Liver (tissue), 9 donors: ENCODE data around the gene CLK4. TPM values are rescaled to one million over a fixed set of nuclear protein-coding genes. Genes with fewer than 3 reads are reported as not detected.

Source experiments
- DNase-seq: peaks from one replicate; pipeline ENCODE4 v3.0.0-alpha.2; 2017; ENCODE audit warnings: low spot score
- H3K27ac ChIP-seq, 2 donors: one replicate each; pipeline ENCODE4 v1.7.0; 2013; ENCODE audit warnings: inconsistent platforms in 2 of 2, low read length in 2 of 2, control low read depth in 1 of 2, low read depth in 1 of 2, mild to moderate bottlenecking in 1 of 2
- H3K27me3 ChIP-seq, 4 donors: one replicate each; pipeline versions ENCODE4 v1.6.1 to v1.7.0; 2013; ENCODE audit warnings: low read length in 3 of 4, inconsistent platforms in 1 of 4, mild to moderate bottlenecking in 1 of 4, moderate library complexity in 1 of 4; ENCODE audit not compliant: control insufficient read depth in 4 of 4, insufficient read depth in 4 of 4
- H3K36me3 ChIP-seq, 4 donors: one replicate each; pipeline versions ENCODE4 v1.6.1 to v1.7.0; 2013; ENCODE audit warnings: low read length in 3 of 4, mild to moderate bottlenecking in 3 of 4, low read depth in 1 of 4, moderate library complexity in 1 of 4; ENCODE audit not compliant: control insufficient read depth in 4 of 4, insufficient read depth in 3 of 4
- H3K4me1 ChIP-seq, 4 donors: one replicate each; pipeline versions ENCODE4 v1.6.1 to v1.7.0; 2013; ENCODE audit warnings: low read length in 3 of 4, mild to moderate bottlenecking in 3 of 4, moderate library complexity in 1 of 4; ENCODE audit not compliant: control insufficient read depth in 4 of 4, insufficient read depth in 4 of 4
- H3K4me3 ChIP-seq, 3 donors: one replicate each; pipeline versions ENCODE4 v1.6.1 to v1.7.0; 2013; ENCODE audit warnings: low read length in 3 of 3, control low read depth in 1 of 3, low read depth in 1 of 3, mild to moderate bottlenecking in 1 of 3
- H3K9ac ChIP-seq, 2 donors: one replicate each; pipeline ENCODE4 v1.7.0; 2013; ENCODE audit warnings: low read length in 2 of 2, mild to moderate bottlenecking in 2 of 2, moderate library complexity in 2 of 2, control low read depth in 1 of 2, low read depth in 1 of 2
- H3K9me3 ChIP-seq, 4 donors: one replicate each; pipeline versions ENCODE4 v1.6.1 to v1.7.0; 2013; ENCODE audit warnings: low read length in 3 of 4; ENCODE audit not compliant: control insufficient read depth in 4 of 4
- EGR1 ChIP-seq, 2 donors: IDR thresholded peaks; 2 replicates each; pipeline ENCODE4 v1.6.1; 2016 to 2018; ENCODE audit warnings: antibody characterized with exemption in 2 of 2, low read depth in 2 of 2
- HNF4A ChIP-seq, 2 donors: conservative IDR thresholded peaks; 2 replicates each; pipeline ENCODE4 v1.6.1; 2016; ENCODE audit warnings: antibody characterized with exemption in 2 of 2, mild to moderate bottlenecking in 2 of 2
- HNF4G ChIP-seq: IDR thresholded peaks from 2 replicates; pipeline ENCODE4 v1.6.1; 2016; ENCODE audit warnings: antibody characterized with exemption
- NR2F2 ChIP-seq: IDR thresholded peaks from 2 replicates; pipeline ENCODE4 v1.6.1; 2016; ENCODE audit warnings: antibody characterized with exemption
- SP1 ChIP-seq: IDR thresholded peaks from 2 replicates; pipeline ENCODE4 v1.6.1; 2018; ENCODE audit warnings: antibody characterized with exemption, mild to moderate bottlenecking
- YY1 ChIP-seq: IDR thresholded peaks from 2 replicates; pipeline ENCODE4 v1.6.1; 2016; ENCODE audit warnings: antibody characterized with exemption, mild to moderate bottlenecking
- WGBS: extraction: QIAGEN DNeasy Blood & Tissue Kit; methylation state at CpG from one replicate; pipeline ENCODE4 v1.1.7; 2013; 5-methylcytosine and 5-hydroxymethylcytosine counted together
- polyA plus RNA-seq, 2 donors: library from polyadenylated mRNA; stranded (reverse) in 1 of 2; unstranded in 1 of 2; fragments of 200-250 nt in 1 of 2; fragments of >200 nt in 1 of 2; fragmentation: Nextera tagmentation in 1 of 2; extraction: Ambion mirVana in 1 of 2; gene quantifications; one replicate each; pipeline versions ENCODE4 v1.2.1 to v1.2.3, GENCODE V29; 2013 to 2015
- total RNA-seq, 2 donors: library from RNA; depleted of rRNA; stranded (reverse); fragments of >200 nt; gene quantifications; one replicate each; pipeline ENCODE4 v1.2.3, GENCODE V29; 2014
- TF ChIP-seq, protein P1 (sequence below): fragments of 150-350 bp; IDR thresholded peaks from 2 replicates; pipeline ENCODE4 v1.5.1; 2017; ENCODE audit warnings: improper control_type of control experiment, low read depth, low read length; ENCODE audit not compliant: missing input control
- TF ChIP-seq, protein P2 (sequence below): IDR thresholded peaks from 2 replicates; pipeline ENCODE4 v1.6.1; 2016; ENCODE audit warnings: antibody characterized with exemption, mild to moderate bottlenecking
- TF ChIP-seq, protein P3 (sequence below): IDR thresholded peaks from 2 replicates; pipeline ENCODE4 v1.6.1; 2016; ENCODE audit warnings: antibody characterized with exemption
- TF ChIP-seq, protein P4 (sequence below): IDR thresholded peaks from 2 replicates; pipeline ENCODE4 v1.6.1; 2016; ENCODE audit warnings: antibody characterized with exemption
- donor health status: healthy.
- donor health status: healthy.
- donor health status: healthy.
- donor health status: healthy.
- donor health status: healthy.

CLK4 gene
- total and polyA plus RNA-seq, 4 donors, result 5.0 to 28.2 (median 21.9) TPM

DNA sequence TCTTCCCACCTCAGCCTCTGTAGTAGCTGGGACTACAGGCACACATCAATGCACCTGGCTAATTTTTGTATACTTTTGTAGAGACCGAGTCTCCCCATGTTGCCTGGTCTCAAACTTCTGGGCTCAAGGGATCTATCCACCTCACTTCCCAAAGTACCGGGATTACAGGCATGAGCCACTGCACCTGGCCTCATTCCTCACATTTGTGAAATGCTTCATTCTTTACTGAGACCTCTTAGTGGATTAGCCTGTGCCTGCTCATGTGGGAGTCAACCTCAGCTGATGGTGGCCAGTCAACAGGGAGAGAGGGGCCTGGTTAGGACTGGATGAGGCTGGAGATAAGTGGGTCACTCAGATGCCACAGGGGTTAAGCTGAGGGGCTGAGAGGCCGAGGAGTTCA lies 37.3 kb upstream of the CLK4 start:
- Histone ChIP-seq H3K4me3 (no peak overlapping the region), H3K9ac (no peak overlapping the region), H3K36me3 (no peaks in the 10 kb centered on the region), H3K9me3 (peaks cover 0 to 16% (median 9%) of the 10 kb centered on the region in 4 donors), H3K27ac (no peak overlapping the region), H3K4me1 (no peaks in the 10 kb centered on the region), H3K27me3 (no peaks in the 10 kb centered on the region)
- TF ChIP-seq, protein P1, sequence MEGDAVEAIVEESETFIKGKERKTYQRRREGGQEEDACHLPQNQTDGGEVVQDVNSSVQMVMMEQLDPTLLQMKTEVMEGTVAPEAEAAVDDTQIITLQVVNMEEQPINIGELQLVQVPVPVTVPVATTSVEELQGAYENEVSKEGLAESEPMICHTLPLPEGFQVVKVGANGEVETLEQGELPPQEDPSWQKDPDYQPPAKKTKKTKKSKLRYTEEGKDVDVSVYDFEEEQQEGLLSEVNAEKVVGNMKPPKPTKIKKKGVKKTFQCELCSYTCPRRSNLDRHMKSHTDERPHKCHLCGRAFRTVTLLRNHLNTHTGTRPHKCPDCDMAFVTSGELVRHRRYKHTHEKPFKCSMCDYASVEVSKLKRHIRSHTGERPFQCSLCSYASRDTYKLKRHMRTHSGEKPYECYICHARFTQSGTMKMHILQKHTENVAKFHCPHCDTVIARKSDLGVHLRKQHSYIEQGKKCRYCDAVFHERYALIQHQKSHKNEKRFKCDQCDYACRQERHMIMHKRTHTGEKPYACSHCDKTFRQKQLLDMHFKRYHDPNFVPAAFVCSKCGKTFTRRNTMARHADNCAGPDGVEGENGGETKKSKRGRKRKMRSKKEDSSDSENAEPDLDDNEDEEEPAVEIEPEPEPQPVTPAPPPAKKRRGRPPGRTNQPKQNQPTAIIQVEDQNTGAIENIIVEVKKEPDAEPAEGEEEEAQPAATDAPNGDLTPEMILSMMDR, result no peak
- TF ChIP-seq YY1 (no peak), SP1 (no peak), HNF4G (no peak), NR2F2 (no peak), EGR1 (IDR thresholded peaks at IDR 0.05; ENCODE audit: low read depth in 2 of 2) (no peak)
- TF ChIP-seq, protein P2, sequence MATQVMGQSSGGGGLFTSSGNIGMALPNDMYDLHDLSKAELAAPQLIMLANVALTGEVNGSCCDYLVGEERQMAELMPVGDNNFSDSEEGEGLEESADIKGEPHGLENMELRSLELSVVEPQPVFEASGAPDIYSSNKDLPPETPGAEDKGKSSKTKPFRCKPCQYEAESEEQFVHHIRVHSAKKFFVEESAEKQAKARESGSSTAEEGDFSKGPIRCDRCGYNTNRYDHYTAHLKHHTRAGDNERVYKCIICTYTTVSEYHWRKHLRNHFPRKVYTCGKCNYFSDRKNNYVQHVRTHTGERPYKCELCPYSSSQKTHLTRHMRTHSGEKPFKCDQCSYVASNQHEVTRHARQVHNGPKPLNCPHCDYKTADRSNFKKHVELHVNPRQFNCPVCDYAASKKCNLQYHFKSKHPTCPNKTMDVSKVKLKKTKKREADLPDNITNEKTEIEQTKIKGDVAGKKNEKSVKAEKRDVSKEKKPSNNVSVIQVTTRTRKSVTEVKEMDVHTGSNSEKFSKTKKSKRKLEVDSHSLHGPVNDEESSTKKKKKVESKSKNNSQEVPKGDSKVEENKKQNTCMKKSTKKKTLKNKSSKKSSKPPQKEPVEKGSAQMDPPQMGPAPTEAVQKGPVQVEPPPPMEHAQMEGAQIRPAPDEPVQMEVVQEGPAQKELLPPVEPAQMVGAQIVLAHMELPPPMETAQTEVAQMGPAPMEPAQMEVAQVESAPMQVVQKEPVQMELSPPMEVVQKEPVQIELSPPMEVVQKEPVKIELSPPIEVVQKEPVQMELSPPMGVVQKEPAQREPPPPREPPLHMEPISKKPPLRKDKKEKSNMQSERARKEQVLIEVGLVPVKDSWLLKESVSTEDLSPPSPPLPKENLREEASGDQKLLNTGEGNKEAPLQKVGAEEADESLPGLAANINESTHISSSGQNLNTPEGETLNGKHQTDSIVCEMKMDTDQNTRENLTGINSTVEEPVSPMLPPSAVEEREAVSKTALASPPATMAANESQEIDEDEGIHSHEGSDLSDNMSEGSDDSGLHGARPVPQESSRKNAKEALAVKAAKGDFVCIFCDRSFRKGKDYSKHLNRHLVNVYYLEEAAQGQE, result no peak
- WGBS, result 71% methylated on average over 3 of the region's 3 CpGs
- DNase-seq, result no peak

DNA sequence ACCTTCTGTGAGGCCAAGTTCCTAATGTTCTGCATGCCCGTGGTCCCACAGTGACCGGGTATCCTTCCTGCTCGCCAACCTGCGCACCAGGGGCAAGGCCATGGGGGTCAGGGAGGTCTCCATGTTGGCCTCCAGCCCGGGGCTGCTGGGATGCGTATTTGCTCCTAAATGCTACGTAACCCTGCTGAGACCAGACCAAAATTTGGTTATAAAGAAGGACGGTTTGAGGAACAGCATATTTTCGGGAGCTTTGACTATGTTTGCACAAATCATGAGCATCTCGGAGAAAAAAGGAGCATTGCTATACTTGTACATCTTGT lies 35.7 kb upstream of the CLK4 start:
- Histone ChIP-seq H3K9ac (no peak overlapping the region), H3K4me3 (no peak overlapping the region), H3K27ac (no peak overlapping the region), H3K27me3 (no peaks in the 10 kb centered on the region), H3K9me3 (peaks cover 0 to 10% (median 6%) of the 10 kb centered on the region in 4 donors), H3K4me1 (no peaks in the 10 kb centered on the region), H3K36me3 (no peaks in the 10 kb centered on the region)
- 82% methylated on average over 10 of the region's 10 CpGs for WGBS
- DNase-seq, result no peak
- TF ChIP-seq HNF4A (conservative IDR thresholded peaks at IDR 0.05), result no peak
- TF ChIP-seq, protein P1, result no peak
- TF ChIP-seq, protein P3, sequence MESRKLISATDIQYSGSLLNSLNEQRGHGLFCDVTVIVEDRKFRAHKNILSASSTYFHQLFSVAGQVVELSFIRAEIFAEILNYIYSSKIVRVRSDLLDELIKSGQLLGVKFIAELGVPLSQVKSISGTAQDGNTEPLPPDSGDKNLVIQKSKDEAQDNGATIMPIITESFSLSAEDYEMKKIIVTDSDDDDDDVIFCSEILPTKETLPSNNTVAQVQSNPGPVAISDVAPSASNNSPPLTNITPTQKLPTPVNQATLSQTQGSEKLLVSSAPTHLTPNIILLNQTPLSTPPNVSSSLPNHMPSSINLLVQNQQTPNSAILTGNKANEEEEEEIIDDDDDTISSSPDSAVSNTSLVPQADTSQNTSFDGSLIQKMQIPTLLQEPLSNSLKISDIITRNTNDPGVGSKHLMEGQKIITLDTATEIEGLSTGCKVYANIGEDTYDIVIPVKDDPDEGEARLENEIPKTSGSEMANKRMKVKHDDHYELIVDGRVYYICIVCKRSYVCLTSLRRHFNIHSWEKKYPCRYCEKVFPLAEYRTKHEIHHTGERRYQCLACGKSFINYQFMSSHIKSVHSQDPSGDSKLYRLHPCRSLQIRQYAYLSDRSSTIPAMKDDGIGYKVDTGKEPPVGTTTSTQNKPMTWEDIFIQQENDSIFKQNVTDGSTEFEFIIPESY, result no peak
- TF ChIP-seq EGR1 (IDR thresholded peaks at IDR 0.05; ENCODE audit: low read depth in 2 of 2), result no peak
- no peak for TF ChIP-seq SP1
- no peak for TF ChIP-seq YY1
- TF ChIP-seq, protein P4, sequence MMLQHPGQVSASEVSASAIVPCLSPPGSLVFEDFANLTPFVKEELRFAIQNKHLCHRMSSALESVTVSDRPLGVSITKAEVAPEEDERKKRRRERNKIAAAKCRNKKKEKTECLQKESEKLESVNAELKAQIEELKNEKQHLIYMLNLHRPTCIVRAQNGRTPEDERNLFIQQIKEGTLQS, result no peak
